ENCODE results near the gene CLEC18B.
"Not testable (repeated sequence)": the region's sequence is repeated elsewhere in the genome, so short reads cannot be mapped to it uniquely, and the experiment has no call there.

CLEC18B gene

DNA sequence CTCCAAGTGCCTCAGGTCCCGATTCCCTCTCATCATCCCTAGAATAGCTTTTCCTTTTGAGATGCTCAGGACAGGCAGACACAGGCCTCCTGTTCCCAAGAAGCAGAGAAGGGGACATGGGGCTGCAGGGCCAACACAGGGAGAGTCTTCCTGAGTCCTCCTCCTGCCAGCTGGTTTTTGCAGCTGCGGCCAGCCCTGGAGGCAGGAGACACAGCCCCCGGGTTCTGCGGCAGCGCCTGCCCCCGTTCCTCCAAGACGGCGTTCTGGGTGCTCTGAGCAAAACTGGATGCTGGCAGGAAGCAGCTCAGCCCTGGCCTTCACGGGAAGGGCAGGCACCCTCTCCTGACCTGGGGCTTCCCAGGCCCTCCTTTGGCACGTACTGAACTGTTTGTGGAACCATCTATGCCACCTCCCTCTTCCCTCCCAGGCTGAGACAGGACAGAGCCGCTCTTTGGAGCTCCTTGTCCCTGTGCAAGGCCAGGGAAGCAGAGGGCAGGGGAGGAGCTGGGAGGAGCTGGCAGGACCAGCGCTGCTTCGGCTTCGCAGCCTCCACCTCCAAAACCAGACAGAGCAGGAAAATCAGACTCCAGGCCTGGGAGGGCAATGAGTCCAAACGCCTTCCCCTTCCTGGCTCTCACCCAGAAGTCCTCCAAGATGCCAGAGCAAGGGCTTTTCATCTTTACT lies 22.9 kb downstream of the CLEC18B start:
- not testable (repeated sequence) for H3K27me3 ChIP-seq (ENCODE audit: insufficient read depth, low read length); H3K4me1 ChIP-seq (ENCODE audit: insufficient read depth, low read length); H3K4me3 ChIP-seq (ENCODE audit: low read length); H3K36me3 ChIP-seq (ENCODE audit: insufficient read depth, low read length); H3K9me3 ChIP-seq (ENCODE audit: insufficient read depth, low read depth, low read length); H3K9ac ChIP-seq (ENCODE audit: low read depth, low read length); H3K27ac ChIP-seq (ENCODE audit: low read depth, low read length)
- 92% methylated on average over 7 of the region's 15 CpGs for WGBS

DNA sequence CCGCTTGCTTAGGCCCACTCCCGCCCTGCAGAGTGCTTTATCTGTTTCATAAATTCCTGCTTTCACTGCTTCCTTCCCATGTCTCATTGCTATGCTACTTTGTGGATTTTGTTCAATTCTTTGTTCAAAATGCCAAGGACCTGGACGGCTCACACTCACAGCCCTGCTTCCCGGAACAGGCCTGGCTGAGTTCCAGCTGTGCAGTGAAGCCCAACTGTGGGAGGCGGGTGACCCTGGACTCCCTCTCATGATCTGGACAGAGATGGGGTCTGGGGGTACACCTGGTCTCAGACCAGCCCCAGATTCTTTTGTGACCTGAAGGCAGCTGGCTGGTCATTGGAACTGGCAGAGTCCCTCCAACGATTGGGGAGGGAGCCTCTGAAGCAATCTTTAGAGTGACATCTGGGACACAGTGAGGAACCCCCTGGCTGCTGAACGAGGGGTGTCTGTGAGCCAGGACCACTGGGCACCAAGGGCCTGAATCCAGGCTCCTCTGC lies 24.7 kb downstream of the CLEC18B start:
- WGBS, result 91% methylated on average over 7 of the region's 7 CpGs

DNA sequence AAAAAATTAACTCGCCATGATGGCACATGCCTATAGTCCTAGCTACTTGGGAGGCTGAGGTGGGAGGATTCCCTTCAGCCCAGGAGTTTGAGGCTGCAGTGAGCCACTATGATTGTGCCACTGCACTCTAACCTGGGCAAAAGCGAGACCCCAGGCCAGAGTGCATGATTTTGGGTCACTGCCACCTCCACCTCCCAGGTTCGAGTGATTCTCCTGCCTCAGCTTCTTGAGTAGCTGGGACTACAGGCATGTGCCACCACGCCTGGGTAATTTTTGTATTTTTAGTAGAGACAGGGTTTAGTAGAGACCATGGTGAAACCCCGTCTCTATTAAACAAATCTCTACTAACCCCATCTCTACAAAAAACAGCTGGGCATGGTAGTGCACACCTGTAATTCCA lies 26.7 kb downstream of the CLEC18B start:
- not testable (repeated sequence) for H3K9me3 ChIP-seq (ENCODE audit: insufficient read depth, low read depth, low read length); H3K9ac ChIP-seq (ENCODE audit: low read depth, low read length); H3K36me3 ChIP-seq (ENCODE audit: insufficient read depth, low read length); H3K4me1 ChIP-seq (ENCODE audit: insufficient read depth, low read length); H3K27me3 ChIP-seq (ENCODE audit: insufficient read depth, low read length); H3K27ac ChIP-seq (ENCODE audit: low read depth, low read length); H3K4me3 ChIP-seq (ENCODE audit: low read length)
- WGBS, result 91% methylated on average over 2 of the region's 5 CpGs

More for the DNA sequence above, 24.7 kb downstream of the CLEC18B start:
- not testable (repeated sequence) for H3K4me1 ChIP-seq (ENCODE audit: insufficient read depth, low read length); H3K27ac ChIP-seq (ENCODE audit: low read depth, low read length); H3K27me3 ChIP-seq (ENCODE audit: insufficient read depth, low read length); H3K4me3 ChIP-seq (ENCODE audit: low read length); H3K9ac ChIP-seq (ENCODE audit: low read depth, low read length); H3K36me3 ChIP-seq (ENCODE audit: insufficient read depth, low read length); H3K9me3 ChIP-seq (ENCODE audit: insufficient read depth, low read depth, low read length)

DNA sequence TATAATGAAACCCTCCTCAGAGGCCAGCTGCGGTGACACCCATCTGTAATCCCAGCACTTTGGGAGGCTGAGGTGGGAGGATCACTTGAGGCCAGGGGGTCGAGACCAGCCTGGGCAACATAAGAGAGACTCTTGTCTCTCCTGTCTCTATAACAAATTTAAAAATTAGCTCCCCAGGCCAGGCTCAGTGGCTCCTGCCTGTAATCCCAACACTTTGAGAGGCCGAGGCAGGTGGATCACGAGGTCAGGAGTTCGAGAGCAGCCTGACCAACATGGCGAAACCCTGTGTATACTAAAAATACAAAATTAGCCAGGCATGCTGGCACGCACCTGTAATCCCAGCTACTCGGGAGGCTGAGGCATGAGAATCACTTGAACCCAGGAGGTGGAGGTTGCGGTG lies 27.1 kb downstream of the CLEC18B start:
- 95% methylated on average over 9 of the region's 9 CpGs for WGBS
- H3K9me3 ChIP-seq (ENCODE audit: insufficient read depth, low read depth, low read length); H3K9ac ChIP-seq (ENCODE audit: low read depth, low read length); H3K27me3 ChIP-seq (ENCODE audit: insufficient read depth, low read length); H3K36me3 ChIP-seq (ENCODE audit: insufficient read depth, low read length); H3K4me1 ChIP-seq (ENCODE audit: insufficient read depth, low read length); H3K27ac ChIP-seq (ENCODE audit: low read depth, low read length); H3K4me3 ChIP-seq (ENCODE audit: low read length): not testable (repeated sequence)

DNA sequence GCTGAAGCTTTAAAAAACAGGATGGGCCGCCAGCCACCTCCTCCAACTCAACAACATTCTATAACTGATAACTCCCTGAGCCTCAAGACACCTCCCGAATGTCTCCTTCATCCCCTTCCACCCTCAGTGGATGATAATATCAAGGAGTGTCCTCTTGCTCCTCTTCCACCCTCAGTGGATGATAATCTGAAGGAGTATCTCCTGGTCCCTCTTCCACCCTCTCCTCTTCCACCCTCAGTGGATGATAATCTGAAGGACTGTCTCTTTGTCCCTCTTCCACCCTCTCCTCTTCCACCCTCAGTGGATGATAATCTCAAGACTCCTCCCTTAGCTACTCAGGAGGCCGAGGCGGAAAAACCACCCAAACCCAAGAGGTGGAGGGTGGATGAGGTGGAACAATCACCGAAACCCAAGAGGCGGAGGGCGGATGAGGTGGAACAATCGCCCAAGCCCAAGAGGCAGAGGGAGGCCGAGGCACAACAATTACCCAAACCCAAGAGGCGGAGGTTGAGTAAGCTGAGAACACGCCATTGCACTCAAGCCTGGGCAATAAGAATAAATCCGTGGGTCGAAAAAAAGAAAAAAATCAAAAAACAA lies 29.7 kb downstream of the CLEC18B start:
- H3K4me3 ChIP-seq (ENCODE audit: low read length); H3K36me3 ChIP-seq (ENCODE audit: insufficient read depth, low read length); H3K27me3 ChIP-seq (ENCODE audit: insufficient read depth, low read length); H3K9me3 ChIP-seq (ENCODE audit: insufficient read depth, low read depth, low read length); H3K4me1 ChIP-seq (ENCODE audit: insufficient read depth, low read length); H3K9ac ChIP-seq (ENCODE audit: low read depth, low read length); H3K27ac ChIP-seq (ENCODE audit: low read depth, low read length): not testable (repeated sequence)
- 100% methylated on average over 1 of the region's 13 CpGs for WGBS

DNA sequence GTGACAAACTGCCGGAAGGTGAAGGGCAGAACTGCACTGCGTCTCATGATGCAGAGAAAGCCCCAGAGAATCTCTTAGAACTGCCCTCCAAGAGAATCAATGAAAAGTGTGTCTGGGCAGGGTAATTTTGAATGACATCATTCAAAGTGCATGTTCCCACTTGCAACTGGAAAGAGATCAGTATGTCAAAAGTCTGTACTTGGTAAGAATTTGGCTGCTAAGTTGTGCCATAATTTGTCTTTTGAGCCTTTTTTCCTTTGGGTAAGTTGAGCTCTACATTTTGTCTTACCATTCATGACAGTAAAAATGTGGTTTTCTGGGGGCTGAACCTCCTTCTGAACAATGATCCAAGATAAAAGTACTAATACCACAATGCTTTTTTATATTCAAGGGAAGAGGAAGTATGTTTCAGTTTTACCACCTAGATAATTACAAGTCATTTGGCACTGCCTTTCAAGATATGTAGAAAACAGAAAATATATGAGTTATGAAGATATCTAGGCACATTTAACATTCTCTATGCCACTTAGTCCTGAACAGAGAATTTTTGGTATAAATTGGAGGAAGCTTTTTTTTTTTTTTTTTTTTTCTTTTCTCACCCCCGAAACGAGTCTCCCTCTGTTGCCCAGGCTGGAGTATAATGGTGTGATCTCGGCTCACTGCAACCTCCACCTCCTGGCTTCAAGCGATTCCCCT lies 38.8 kb downstream of the CLEC18B start:
- WGBS, result no CpG with 5 or more reads among the region's 6 CpGs
- H3K4me1 ChIP-seq (ENCODE audit: insufficient read depth, low read length); H3K9me3 ChIP-seq (ENCODE audit: insufficient read depth, low read depth, low read length); H3K9ac ChIP-seq (ENCODE audit: low read depth, low read length); H3K4me3 ChIP-seq (ENCODE audit: low read length); H3K36me3 ChIP-seq (ENCODE audit: insufficient read depth, low read length); H3K27ac ChIP-seq (ENCODE audit: low read depth, low read length); H3K27me3 ChIP-seq (ENCODE audit: insufficient read depth, low read length): not testable (repeated sequence)

DNA sequence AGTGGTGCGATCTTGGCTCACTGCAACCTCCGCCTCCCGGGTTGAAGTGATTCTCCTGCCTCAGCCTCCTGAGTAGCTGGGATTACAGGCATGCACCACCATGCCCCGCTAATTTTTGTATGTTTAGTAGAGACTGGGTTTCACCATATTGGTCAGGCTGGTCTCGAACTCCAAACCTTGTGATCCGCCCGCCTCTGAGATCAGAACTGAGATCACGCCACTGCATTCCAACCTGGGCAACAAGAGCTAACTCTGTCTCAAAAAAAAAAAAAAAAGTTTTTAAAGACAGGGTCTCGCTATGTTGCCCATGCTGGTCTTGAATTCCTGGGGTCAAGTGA lies 47.5 kb downstream of the CLEC18B start:
- not testable (repeated sequence) for H3K36me3 ChIP-seq (ENCODE audit: insufficient read depth, low read length); H3K9ac ChIP-seq (ENCODE audit: low read depth, low read length); H3K4me3 ChIP-seq (ENCODE audit: low read length); H3K27ac ChIP-seq (ENCODE audit: low read depth, low read length); H3K9me3 ChIP-seq (ENCODE audit: insufficient read depth, low read depth, low read length); H3K27me3 ChIP-seq (ENCODE audit: insufficient read depth, low read length); H3K4me1 ChIP-seq (ENCODE audit: insufficient read depth, low read length)
- WGBS, result 94% methylated on average over 9 of the region's 9 CpGs

DNA sequence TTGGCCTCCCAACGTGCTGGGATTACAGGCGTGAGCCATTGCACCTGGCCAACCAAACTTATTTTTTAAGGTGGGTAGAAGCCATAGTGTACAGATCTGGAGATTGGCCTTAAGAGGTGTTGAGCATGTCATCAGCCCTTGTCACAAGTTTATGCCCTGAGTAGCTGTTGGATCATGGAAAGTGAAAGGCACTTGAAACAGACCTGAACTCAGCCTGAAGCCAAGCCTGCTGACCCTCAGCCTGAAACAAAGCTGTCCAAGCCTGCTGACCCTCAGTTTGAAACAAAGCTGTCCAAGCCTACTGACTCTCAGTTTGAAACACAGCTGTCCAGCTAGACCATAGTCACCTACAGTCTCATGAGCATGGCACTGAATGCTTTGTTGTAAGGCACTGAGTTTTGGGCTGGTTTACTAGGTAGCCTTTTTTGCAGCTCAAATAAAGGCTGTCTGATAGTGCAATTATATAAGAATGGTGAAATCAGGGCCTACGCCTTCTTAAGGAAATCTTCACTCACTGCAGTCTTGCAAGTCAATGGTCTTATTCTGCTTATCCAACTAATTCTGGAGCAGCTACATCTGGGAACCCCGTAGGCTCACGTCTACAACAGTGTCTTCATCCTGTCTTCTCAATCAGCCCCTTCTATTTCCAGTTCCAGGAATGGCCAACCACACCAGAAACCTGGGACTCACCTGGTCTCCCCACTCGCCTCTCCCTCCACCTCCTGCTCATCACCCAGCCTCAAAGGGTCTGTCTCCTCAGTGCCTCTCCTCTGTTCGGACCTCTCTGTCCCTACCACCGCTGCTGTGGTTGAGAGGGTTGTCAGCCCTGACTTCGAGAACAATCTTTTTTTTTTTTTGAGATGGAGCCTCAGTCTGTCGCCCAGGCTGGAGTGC lies 48.1 kb downstream of the CLEC18B start:
- no peak overlapping the region for H3K9ac ChIP-seq (ENCODE audit: low read depth, low read length)
- 90% methylated on average over 10 of the region's 10 CpGs for WGBS
- no peak overlapping the region for H3K27ac ChIP-seq (ENCODE audit: low read depth, low read length)

DNA sequence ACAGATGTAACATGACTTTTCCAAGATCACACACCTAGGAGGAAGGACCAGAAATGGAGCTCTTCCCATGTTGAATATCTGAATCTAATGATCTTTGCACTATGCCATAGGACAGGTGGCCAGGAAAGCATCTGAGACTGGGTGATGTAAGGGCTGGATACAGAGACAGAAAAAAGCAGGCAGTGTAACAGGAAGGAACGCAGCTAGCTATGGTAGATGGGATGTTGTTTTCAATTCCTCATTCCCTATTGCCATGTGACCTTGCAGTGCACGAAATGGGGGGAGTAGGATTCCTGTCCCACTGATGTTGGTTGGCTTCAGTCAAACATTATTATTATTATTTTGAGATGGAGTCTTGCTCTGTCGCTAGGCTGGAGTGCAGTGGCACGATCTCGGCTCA lies 48.9 kb downstream of the CLEC18B start:
- Histone ChIP-seq H3K27me3 (ENCODE audit: insufficient read depth, low read length) (no peaks in the 10 kb centered on the region), H3K27ac (ENCODE audit: low read depth, low read length) (no peak overlapping the region), H3K9me3 (ENCODE audit: insufficient read depth, low read depth, low read length) (no peaks in the 10 kb centered on the region), H3K36me3 (ENCODE audit: insufficient read depth, low read length) (no peaks in the 10 kb centered on the region), H3K4me3 (ENCODE audit: low read length) (no peak overlapping the region), H3K4me1 (ENCODE audit: insufficient read depth, low read length) (no peaks in the 10 kb centered on the region; the same call in 1 of the 2 replicates), H3K9ac (ENCODE audit: low read depth, low read length) (no peak overlapping the region)
- 96% methylated on average over 5 of the region's 5 CpGs for WGBS

More for the DNA sequence above, 48.1 kb downstream of the CLEC18B start:
- Histone ChIP-seq H3K4me3 (ENCODE audit: low read length) (no peak overlapping the region), H3K9me3 (ENCODE audit: insufficient read depth, low read depth, low read length) (no peaks in the 10 kb centered on the region), H3K27me3 (ENCODE audit: insufficient read depth, low read length) (no peaks in the 10 kb centered on the region), H3K4me1 (ENCODE audit: insufficient read depth, low read length) (no peaks in the 10 kb centered on the region; the same call in 1 of the 2 replicates), H3K36me3 (ENCODE audit: insufficient read depth, low read length) (no peaks in the 10 kb centered on the region)

DNA sequence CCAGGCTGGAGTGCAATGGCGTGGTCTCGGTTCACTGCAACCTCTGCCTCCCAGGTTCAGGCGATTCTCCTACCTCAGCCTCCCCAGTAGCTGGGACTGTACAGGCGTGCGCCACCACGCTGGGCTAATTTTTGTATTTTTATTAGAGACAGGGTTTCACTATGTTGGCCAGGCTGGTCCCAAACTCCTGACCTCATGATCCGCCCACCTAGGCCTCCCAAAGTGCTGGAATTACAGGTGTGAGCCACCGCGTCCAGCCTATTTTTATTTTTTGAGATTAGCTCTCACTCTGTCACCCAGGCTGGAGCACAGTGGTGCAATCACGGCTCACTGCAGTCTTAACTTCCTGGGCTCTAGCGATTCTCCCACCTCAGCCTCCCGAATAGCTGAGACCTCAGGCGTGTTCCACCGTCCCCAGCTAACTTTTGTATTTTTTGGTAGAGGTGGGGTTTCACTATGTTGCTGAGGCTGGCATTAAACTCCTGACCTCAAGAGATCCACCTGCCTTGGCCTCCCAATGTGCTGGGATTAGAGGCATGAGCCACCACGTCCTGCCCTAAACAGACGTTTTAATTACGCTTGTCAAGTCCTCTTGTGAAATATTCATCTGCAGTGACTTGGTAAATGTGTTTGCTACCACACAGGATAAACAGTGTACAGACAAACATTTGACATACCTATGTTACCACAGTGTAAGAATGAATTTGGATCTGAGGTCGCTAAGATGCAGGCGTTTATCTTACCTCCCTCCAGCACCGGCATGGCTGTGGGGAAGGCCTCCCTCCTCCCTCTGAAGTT lies 50.7 kb downstream of the CLEC18B start:
- not testable (repeated sequence) for H3K27ac ChIP-seq (ENCODE audit: low read depth, low read length); H3K4me1 ChIP-seq (ENCODE audit: insufficient read depth, low read length); H3K4me3 ChIP-seq (ENCODE audit: low read length); H3K9me3 ChIP-seq (ENCODE audit: insufficient read depth, low read depth, low read length); H3K27me3 ChIP-seq (ENCODE audit: insufficient read depth, low read length); H3K9ac ChIP-seq (ENCODE audit: low read depth, low read length); H3K36me3 ChIP-seq (ENCODE audit: insufficient read depth, low read length)
- 93% methylated on average over 20 of the region's 20 CpGs for WGBS

Measured in HUES64 (cell line).